DND-41 (cell line): ENCODE data around the gene ZNF565.
"Not testable (repeated sequence)": the region's sequence is repeated elsewhere in the genome, so short reads cannot be mapped to it uniquely, and the experiment has no call there.

Experiments
- ATAC-seq: fragments of 200-7000 bp; cut with Tn5 transposase; 3 replicates; pipeline ENCODE4 v1.9.1; 2021; ENCODE audit warnings: low read depth; ENCODE audit not compliant: insufficient read depth
- DNase-seq: peaks from one replicate; pipeline ENCODE4 v3.0.0-alpha.2; 2020
- H2AFZ ChIP-seq: 2 replicates; pipeline ENCODE4 v1.6.0; 2012; ENCODE audit warnings: low read depth, low read length
- H3K27ac ChIP-seq: 2 replicates; pipeline ENCODE4 v1.5.1; 2012; ENCODE audit warnings: low read length, inconsistent platforms
- H3K27me3 ChIP-seq: fragments of 200-600 bp; sonication (generic); 2 replicates; pipeline ENCODE4 v1.6.0; 2012; ENCODE audit warnings: low read length, mild to moderate bottlenecking, inconsistent platforms; ENCODE audit not compliant: insufficient read depth, poor library complexity
- H3K36me3 ChIP-seq: 2 replicates; pipeline ENCODE4 v1.5.1; 2012; ENCODE audit warnings: low read length, inconsistent platforms; ENCODE audit not compliant: insufficient read depth
- H3K4me1 ChIP-seq: 2 replicates; pipeline ENCODE4 v1.5.1; 2012; ENCODE audit warnings: mild to moderate bottlenecking, low read length; ENCODE audit not compliant: insufficient read depth
- H3K4me2 ChIP-seq: 2 replicates; pipeline ENCODE4 v1.6.0; 2012; ENCODE audit warnings: mild to moderate bottlenecking, moderate library complexity, low read length, inconsistent platforms; ENCODE audit not compliant: insufficient read depth
- H3K4me3 ChIP-seq, 2 experiments: fragments of 200-600 bp in 1 of 2; shearing (Covaris generic) in 1 of 2; 2 replicates each; pipeline ENCODE4 v1.5.1; 2012 to 2016; ENCODE audit warnings: inconsistent platforms in 2 of 2, low read length in 2 of 2, mild to moderate bottlenecking in 2 of 2, low read depth in 1 of 2, moderate library complexity in 1 of 2
- H3K79me2 ChIP-seq: 2 replicates; pipeline ENCODE4 v1.6.0; 2012; ENCODE audit warnings: low read length, inconsistent platforms; ENCODE audit not compliant: insufficient read depth
- H3K9ac ChIP-seq: 2 replicates; pipeline ENCODE4 v1.6.0; 2012; ENCODE audit warnings: low read depth, mild to moderate bottlenecking, inconsistent platforms, low read length, moderate library complexity
- H3K9me3 ChIP-seq: 2 replicates; pipeline ENCODE4 v1.5.1; 2012; ENCODE audit warnings: low read length, moderate library complexity, mild to moderate bottlenecking, inconsistent platforms; ENCODE audit not compliant: insufficient read depth, severe bottlenecking
- H4K20me1 ChIP-seq: 2 replicates; pipeline ENCODE4 v1.6.0; 2012; ENCODE audit warnings: low read length; ENCODE audit not compliant: insufficient read depth
- EZH2 ChIP-seq: IDR thresholded peaks from 3 replicates; pipeline ENCODE4 v1.6.1; 2012; ENCODE audit warnings: borderline replicate concordance, low read depth, mild to moderate bottlenecking, moderate library complexity, low read length, inconsistent platforms; ENCODE audit not compliant: severe bottlenecking
- TF ChIP-seq, protein P1 (sequence below): IDR thresholded peaks from 2 replicates; pipeline ENCODE4 v1.5.1; 2012; ENCODE audit warnings: borderline replicate concordance, low read length, moderate library complexity, mild to moderate bottlenecking; ENCODE audit not compliant: poor library complexity, severe bottlenecking; ENCODE audit errors: extremely low read depth

Gene ZNF565

DNA sequence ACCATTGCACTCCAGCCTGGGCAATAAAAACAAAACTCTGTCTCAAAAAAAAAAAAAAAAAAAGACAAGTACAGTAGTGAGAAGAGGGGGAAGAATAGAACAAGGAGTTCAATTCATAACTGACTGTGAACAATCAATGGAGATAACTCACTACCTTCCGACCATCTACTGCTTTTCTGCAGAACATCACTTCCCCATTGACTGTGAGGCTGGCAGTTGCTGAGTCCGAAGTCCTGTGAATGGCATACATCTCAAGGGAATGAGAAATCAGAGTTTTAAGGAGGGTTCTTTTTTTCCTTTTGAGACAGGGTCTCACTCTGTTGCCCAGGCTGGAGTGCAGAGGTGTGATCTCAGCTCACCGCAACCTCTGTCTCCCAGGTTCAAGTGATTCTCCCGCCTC lies 11.2 kb downstream of the ZNF565 start:
- H3K79me2 ChIP-seq: no peaks in the 10 kb centered on the region
- H3K36me3 ChIP-seq: no peaks in the 10 kb centered on the region
- ATAC-seq: no peak
- H3K4me2 ChIP-seq: no peak overlapping the region
- no peak overlapping the region for H2AFZ ChIP-seq
- no peaks in the 10 kb centered on the region for H4K20me1 ChIP-seq
- no peak overlapping the region for H3K27ac ChIP-seq
- TF ChIP-seq EZH2: no peak
- TF ChIP-seq, protein P1, sequence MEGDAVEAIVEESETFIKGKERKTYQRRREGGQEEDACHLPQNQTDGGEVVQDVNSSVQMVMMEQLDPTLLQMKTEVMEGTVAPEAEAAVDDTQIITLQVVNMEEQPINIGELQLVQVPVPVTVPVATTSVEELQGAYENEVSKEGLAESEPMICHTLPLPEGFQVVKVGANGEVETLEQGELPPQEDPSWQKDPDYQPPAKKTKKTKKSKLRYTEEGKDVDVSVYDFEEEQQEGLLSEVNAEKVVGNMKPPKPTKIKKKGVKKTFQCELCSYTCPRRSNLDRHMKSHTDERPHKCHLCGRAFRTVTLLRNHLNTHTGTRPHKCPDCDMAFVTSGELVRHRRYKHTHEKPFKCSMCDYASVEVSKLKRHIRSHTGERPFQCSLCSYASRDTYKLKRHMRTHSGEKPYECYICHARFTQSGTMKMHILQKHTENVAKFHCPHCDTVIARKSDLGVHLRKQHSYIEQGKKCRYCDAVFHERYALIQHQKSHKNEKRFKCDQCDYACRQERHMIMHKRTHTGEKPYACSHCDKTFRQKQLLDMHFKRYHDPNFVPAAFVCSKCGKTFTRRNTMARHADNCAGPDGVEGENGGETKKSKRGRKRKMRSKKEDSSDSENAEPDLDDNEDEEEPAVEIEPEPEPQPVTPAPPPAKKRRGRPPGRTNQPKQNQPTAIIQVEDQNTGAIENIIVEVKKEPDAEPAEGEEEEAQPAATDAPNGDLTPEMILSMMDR: no peak
- H3K9me3 ChIP-seq: no peaks in the 10 kb centered on the region
- no peak overlapping the region for H3K4me3 ChIP-seq
- H3K4me1 ChIP-seq: no peaks in the 10 kb centered on the region
- H3K9ac ChIP-seq: no peak overlapping the region
- H3K27me3 ChIP-seq: no peaks in the 10 kb centered on the region
- DNase-seq: no peak

DNA sequence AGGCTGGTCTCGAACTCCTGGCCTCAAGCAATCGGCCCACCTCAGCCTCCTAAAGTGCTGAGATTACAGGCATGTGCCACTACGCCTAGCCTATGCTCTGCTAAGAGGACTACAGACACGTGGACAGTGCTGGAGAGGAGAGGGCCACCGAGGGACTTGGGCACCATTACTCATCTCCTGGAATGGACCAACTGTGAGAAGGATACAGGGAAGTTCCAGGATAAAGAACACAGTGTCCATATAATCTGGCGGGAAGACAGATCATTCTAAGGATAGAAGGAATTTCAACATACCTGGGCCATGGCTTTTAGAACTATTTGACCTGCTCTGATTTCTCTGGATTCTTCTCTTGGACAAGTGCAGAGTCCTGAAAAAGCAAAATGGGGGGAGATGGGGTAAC lies 12.8 kb downstream of the ZNF565 start:
- no peak overlapping the region for H3K27ac ChIP-seq
- H4K20me1 ChIP-seq: no peaks in the 10 kb centered on the region
- no peak for DNase-seq

DNA sequence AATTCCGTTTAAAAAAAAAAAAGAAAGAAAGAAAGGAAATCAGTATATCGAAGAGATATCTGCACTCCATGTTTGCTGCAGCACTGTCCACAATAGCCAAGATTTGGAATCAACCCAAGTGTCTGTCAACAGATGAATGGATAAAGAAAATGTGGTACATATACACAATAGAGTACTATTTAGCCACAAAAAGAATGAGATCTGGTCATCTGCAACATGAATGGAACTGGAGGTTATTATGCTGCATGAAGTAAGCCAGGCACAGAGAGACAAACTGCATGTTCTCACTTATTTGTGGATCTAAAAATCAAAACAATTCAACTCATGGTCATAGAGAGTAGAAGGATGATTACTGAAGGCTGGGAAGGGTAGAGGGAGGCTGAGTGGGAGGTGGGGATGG lies 16.3 kb downstream of the ZNF565 start:
- no peak for ATAC-seq
- no peaks in the 10 kb centered on the region for H3K9me3 ChIP-seq
- H3K4me1 ChIP-seq: no peaks in the 10 kb centered on the region
- no peak overlapping the region for H3K4me2 ChIP-seq
- no peak for TF ChIP-seq EZH2
- TF ChIP-seq, protein P1: no peak
- no peak for DNase-seq
- H3K36me3 ChIP-seq: peaks cover 14% of the 10 kb centered on the region
- no peak overlapping the region for H2AFZ ChIP-seq
- no peak overlapping the region for H3K4me3 ChIP-seq
- no peak overlapping the region for H3K9ac ChIP-seq
- H3K27me3 ChIP-seq: no peaks in the 10 kb centered on the region
- no peaks in the 10 kb centered on the region for H4K20me1 ChIP-seq
- no peak overlapping the region for H3K27ac ChIP-seq
- H3K79me2 ChIP-seq: no peaks in the 10 kb centered on the region

More for the DNA sequence above, 12.8 kb downstream of the ZNF565 start:
- TF ChIP-seq, protein P1: no peak
- TF ChIP-seq EZH2: no peak
- Histone ChIP-seq H3K27me3 (no peaks in the 10 kb centered on the region), H3K79me2 (no peaks in the 10 kb centered on the region), H3K4me3 (no peak overlapping the region), H2AFZ (no peak overlapping the region), H3K4me1 (no peaks in the 10 kb centered on the region), H3K9ac (no peak overlapping the region), H3K4me2 (no peak overlapping the region), H3K36me3 (no peaks in the 10 kb centered on the region), H3K9me3 (no peaks in the 10 kb centered on the region)
- ATAC-seq: no peak

DNA sequence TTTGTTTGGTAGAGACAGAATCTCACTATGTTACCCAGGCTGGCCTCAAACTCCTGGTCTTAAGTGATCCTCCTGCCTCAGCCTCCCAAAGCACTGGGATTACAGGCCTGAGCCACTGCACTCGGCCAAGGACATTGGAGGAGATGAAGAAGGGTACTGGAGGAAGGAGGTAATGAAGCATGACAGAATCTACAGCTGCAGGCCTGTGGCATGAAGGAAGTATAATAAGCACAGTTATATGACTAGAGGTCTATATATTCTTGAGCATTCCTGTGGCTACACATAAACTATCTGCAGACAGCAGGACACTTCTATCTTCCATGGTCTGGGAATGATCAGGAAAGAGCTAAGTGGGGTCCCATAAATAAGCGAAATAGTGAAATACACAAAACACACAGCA lies 18.2 kb downstream of the ZNF565 start:
- H3K4me1 ChIP-seq: no peaks in the 10 kb centered on the region
- ATAC-seq (no peak), DNase-seq (no peak)
- H3K27ac ChIP-seq: no peak overlapping the region
- no peak overlapping the region for H2AFZ ChIP-seq
- no peaks in the 10 kb centered on the region for H3K9me3 ChIP-seq
- no peak overlapping the region for H3K9ac ChIP-seq
- H3K79me2 ChIP-seq: no peaks in the 10 kb centered on the region
- TF ChIP-seq, protein P1: no peak
- no peak for TF ChIP-seq EZH2
- peaks cover 14% of the 10 kb centered on the region for H3K36me3 ChIP-seq
- H3K4me3 ChIP-seq: no peak overlapping the region
- H3K4me2 ChIP-seq: no peak overlapping the region
- no peaks in the 10 kb centered on the region for H3K27me3 ChIP-seq
- no peaks in the 10 kb centered on the region for H4K20me1 ChIP-seq

DNA sequence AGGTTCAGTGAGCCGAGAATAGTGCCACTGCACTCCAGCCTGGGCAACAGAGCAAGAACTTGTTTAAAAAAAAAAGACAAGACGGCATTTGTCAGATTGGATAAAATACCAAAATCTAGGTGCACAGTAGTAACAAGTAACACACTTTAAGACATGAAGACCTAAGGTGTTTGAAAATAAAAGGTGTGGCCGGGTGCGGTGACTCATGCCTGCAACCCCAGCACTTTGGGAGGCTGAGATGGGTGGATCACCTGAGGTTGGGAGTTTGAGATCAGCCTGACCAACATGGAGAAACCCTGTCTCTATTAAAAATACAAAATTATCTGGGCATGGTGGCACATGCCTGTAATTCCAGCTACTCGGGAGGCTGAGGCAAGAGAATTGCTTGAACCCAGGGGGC lies 27.7 kb downstream of the ZNF565 start:
- H3K9me3 ChIP-seq, H4K20me1 ChIP-seq, H3K9ac ChIP-seq, H3K4me3 ChIP-seq, DNase-seq, H3K27me3 ChIP-seq, H2AFZ ChIP-seq, H3K79me2 ChIP-seq, ATAC-seq, H3K4me2 ChIP-seq, H3K27ac ChIP-seq, H3K4me1 ChIP-seq: not testable (repeated sequence)
- peaks cover 10% of the 10 kb centered on the region for H3K36me3 ChIP-seq
